Upper lobe of left lung (tissue), 6 donors: ENCODE results near the gene RAD50. TPM values are rescaled to one million over a fixed set of nuclear protein-coding genes. Genes with fewer than 3 reads are reported as not detected.

Source experiments
- ATAC-seq, 2 donors: fragments of 200-7000 bp; cut with Tn5 transposase; one replicate each; pipeline ENCODE4 v1.9.1; 2022; ENCODE audit warnings: mild to moderate bottlenecking in 2 of 2, moderate library complexity in 2 of 2; ENCODE audit not compliant: low FRiP score in 2 of 2
- DNase-seq, 2 donors: peaks; one replicate each; pipeline ENCODE4 v3.0.0-alpha.2; 2019 to 2020
- H3K27ac ChIP-seq, 4 donors: fragments of 200-600 bp; sonication (generic); one replicate each; pipeline ENCODE4 v1.5.1; 2016 to 2019
- H3K27me3 ChIP-seq, 4 donors: fragments of 200-600 bp; sonication (generic); one replicate each; pipeline ENCODE4 v1.5.1; 2017 to 2019
- H3K36me3 ChIP-seq, 4 donors: fragments of 200-600 bp; sonication (generic); one replicate each; pipeline ENCODE4 v1.5.1; 2016 to 2019
- H3K4me1 ChIP-seq, 4 donors: fragments of 200-600 bp; sonication (generic); one replicate each; pipeline ENCODE4 v1.5.1; 2018 to 2019
- H3K4me3 ChIP-seq, 4 donors: fragments of 200-600 bp; sonication (generic); one replicate each; pipeline ENCODE4 v1.5.1; 2017 to 2019; ENCODE audit warnings: mild to moderate bottlenecking in 2 of 4, moderate library complexity in 1 of 4
- H3K9me3 ChIP-seq, 4 donors: fragments of 200-600 bp; sonication (generic); one replicate each; pipeline ENCODE4 v1.5.1; 2018 to 2019
- CTCF ChIP-seq, 6 experiments: fragments of 450-650 bp in 4 of 6; fragments of 200-600 bp in 2 of 6; sonication (generic) in 2 of 6; IDR thresholded peaks; one replicate each; pipeline ENCODE4 v1.5.1; 2016 to 2019; ENCODE audit warnings: antibody characterized with exemption in 6 of 6
- EP300 ChIP-seq, 4 donors: sonication (generic); formaldehyde crosslinking; IDR thresholded peaks; one replicate each; pipeline ENCODE4 v1.5.1; 2017; ENCODE audit warnings: antibody characterized with exemption in 4 of 4, control low read depth in 2 of 4
- POLR2A ChIP-seq, 4 donors: fragments of 450-650 bp; IDR thresholded peaks; one replicate each; pipeline ENCODE4 v1.5.1; 2016 to 2017; ENCODE audit warnings: antibody characterized with exemption in 4 of 4, mild to moderate bottlenecking in 2 of 4
- POLR2AphosphoS5 ChIP-seq, 2 donors: sonication (generic); formaldehyde crosslinking; IDR thresholded peaks; one replicate each; pipeline ENCODE4 v1.5.1; 2017; ENCODE audit warnings: antibody characterized with exemption in 2 of 2
- WGBS, 2 donors: methylation state at CpG; one replicate each; pipeline ENCODE4 v1.1.5; 2017 to 2018; 5-methylcytosine and 5-hydroxymethylcytosine counted together
- total RNA-seq, 6 donors: library from RNA; depleted of rRNA in 4 of 6; stranded (reverse); fragments of >200 nt in 4 of 6; gene quantifications; one replicate each; pipeline versions ENCODE4 v1.1.0 to v1.2.1, GENCODE V29; 2016 to 2021
- donor health status: DM: no; HTN: no; CAD: no; lungs with moderate emphysema.
- donor health status: DM: no; HTN: yes; CAD: no; lungs with severe emphysema.

Gene RAD50
- total RNA-seq, 6 donors from 2014 or later, result 26.2 to 105 (median 33.3) TPM

- ATAC-seq, result no peak
- 61 to 75% methylated on average over 16 to 22 of the region's 25 CpGs for WGBS, 2 donors
- TF ChIP-seq EP300 (IDR thresholded peaks at IDR 0.05) (no peak), POLR2A (IDR thresholded peaks at IDR 0.05) (no peak), CTCF (IDR thresholded peaks at IDR 0.05) (peak in 1 of 6 experiments; percentile 16), POLR2AphosphoS5 (IDR thresholded peaks at IDR 0.05) (no peak)
Measured at GRCh38 chr5:132662925-132663770, 106.4 kb downstream of the RAD50 start.

GRCh38 chr5:132663771-132664695 is 107.3 kb downstream of the RAD50 start:
- no peaks in the 10 kb centered on the region for H3K9me3 ChIP-seq
- H3K27me3 ChIP-seq, result no peaks in the 10 kb centered on the region
- DNase-seq (no peak), ATAC-seq (no peak)
- TF ChIP-seq CTCF (IDR thresholded peaks at IDR 0.05) (no peak), POLR2AphosphoS5 (IDR thresholded peaks at IDR 0.05) (no peak), EP300 (IDR thresholded peaks at IDR 0.05) (no peak), POLR2A (IDR thresholded peaks at IDR 0.05) (no peak)
- no peaks in the 10 kb centered on the region for H3K4me1 ChIP-seq
- no peak overlapping the region for H3K27ac ChIP-seq
- no peaks in the 10 kb centered on the region for H3K36me3 ChIP-seq
- WGBS, 2 donors, result 83 to 86% methylated on average over 13 of the region's 13 CpGs
- H3K4me3 ChIP-seq, result no peak overlapping the region

More at GRCh38 chr5:132662925-132663770, 106.4 kb downstream of the RAD50 start:
- Histone ChIP-seq H3K9me3 (no peaks in the 10 kb centered on the region), H3K27me3 (no peaks in the 10 kb centered on the region), H3K4me3 (no peak overlapping the region), H3K36me3 (no peaks in the 10 kb centered on the region), H3K4me1 (no peaks in the 10 kb centered on the region), H3K27ac (peak overlapping the region in 1 of 4 donors; percentile 11)
- DNase-seq, result no peak

- Histone ChIP-seq H3K9me3 (no peaks in the 10 kb centered on the region), H3K27ac (no peak overlapping the region), H3K4me3 (no peak overlapping the region), H3K36me3 (no peaks in the 10 kb centered on the region), H3K4me1 (no peaks in the 10 kb centered on the region), H3K27me3 (no peaks in the 10 kb centered on the region)
- DNase-seq (no peak), ATAC-seq (no peak)
- WGBS, 2 donors, result 94 to 95% methylated on average over 8 to 9 of the region's 9 CpGs
- TF ChIP-seq CTCF (IDR thresholded peaks at IDR 0.05) (no peak), POLR2A (IDR thresholded peaks at IDR 0.05) (no peak), POLR2AphosphoS5 (IDR thresholded peaks at IDR 0.05) (no peak), EP300 (IDR thresholded peaks at IDR 0.05) (no peak)
Measured at GRCh38 chr5:132664696-132665209, 108.0 kb downstream of the RAD50 start.

GRCh38 chr5:132665574-132666080 is 108.8 kb downstream of the RAD50 start:
- Histone ChIP-seq H3K9me3 (no peaks in the 10 kb centered on the region), H3K27me3 (no peaks in the 10 kb centered on the region), H3K36me3 (no peaks in the 10 kb centered on the region), H3K4me1 (no peaks in the 10 kb centered on the region), H3K27ac (no peak overlapping the region), H3K4me3 (no peak overlapping the region)
- DNase-seq (no peak), ATAC-seq (no peak)
- no peak for TF ChIP-seq CTCF (IDR thresholded peaks at IDR 0.05)
- no peak for TF ChIP-seq POLR2A (IDR thresholded peaks at IDR 0.05)
- no peak for TF ChIP-seq EP300 (IDR thresholded peaks at IDR 0.05)
- TF ChIP-seq POLR2AphosphoS5 (IDR thresholded peaks at IDR 0.05), result no peak
- 87 to 91% methylated on average over 21 of the region's 21 CpGs for WGBS, 2 donors
